ENCODE data around the gene BAZ1A. TPM values are rescaled to one million over a fixed set of nuclear protein-coding genes. Genes with fewer than 3 reads are reported as not detected.

BAZ1A gene
- total and polyA plus RNA-seq, 12 donors = 3.8 to 14.5 (median 5.2) TPM

GRCh38 chr14:34750670-34751069 lies 124.5 kb downstream of the BAZ1A start:
- ATAC-seq (no peak), DNase-seq (no peak)
- Histone ChIP-seq H3K4me3 (no peak overlapping the region), H3K36me3 (peaks cover 0 to 48% (median 0%) of the 10 kb centered on the region in 9 donors), H3K4me1 (no peaks in the 10 kb centered on the region), H3K27ac (no peak overlapping the region), H3K27me3 (no peaks in the 10 kb centered on the region), H3K9me3 (no peaks in the 10 kb centered on the region)
- TF ChIP-seq CTCF (IDR thresholded peaks at IDR 0.05) = no peak
- intact Hi-C loops (cut with DNase I) = no loop called here

DNA sequence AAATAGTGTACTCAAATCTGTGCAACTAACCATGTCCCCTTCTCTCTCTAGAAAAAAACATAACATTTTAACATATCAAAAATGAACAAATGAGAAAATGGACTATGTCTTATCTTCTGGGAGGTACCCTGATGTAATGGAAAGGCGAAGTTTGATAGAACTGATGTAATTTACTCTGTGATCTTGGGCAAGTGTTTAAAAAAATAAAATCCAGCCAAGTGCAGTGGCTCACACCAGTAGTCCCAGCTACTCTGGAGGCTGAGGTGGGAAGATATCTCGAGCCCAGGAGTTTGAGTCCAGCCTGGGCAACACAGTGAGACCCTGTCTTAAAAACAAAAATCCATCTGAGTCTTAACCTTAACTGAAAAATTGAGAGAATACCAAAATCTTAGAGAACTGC lies 124.9 kb downstream of the BAZ1A start:
- no peak overlapping the region for H3K4me3 ChIP-seq
- DNase-seq = no peak
- 87 to 96% methylated on average over 2 of the region's 2 CpGs for WGBS, 2 donors
- no peaks in the 10 kb centered on the region for H3K9me3 ChIP-seq
- no peak overlapping the region for H3K27ac ChIP-seq
- intact Hi-C loops (cut with DNase I) = no loop called here
- H3K4me1 ChIP-seq = no peaks in the 10 kb centered on the region
- H3K27me3 ChIP-seq = peaks cover 0 to 3% (median 0%) of the 10 kb centered on the region in 7 donors
- no peak for TF ChIP-seq CTCF (IDR thresholded peaks at IDR 0.05)
- ATAC-seq = no peak
- H3K36me3 ChIP-seq = peaks cover 0 to 44% (median 0%) of the 10 kb centered on the region in 9 donors

GRCh38 chr14:34749408-34749807 lies 125.8 kb downstream of the BAZ1A start:
- no peak for ATAC-seq
- Histone ChIP-seq H3K9me3 (no peaks in the 10 kb centered on the region), H3K36me3 (peaks cover 0 to 36% (median 0%) of the 10 kb centered on the region in 9 donors), H3K27ac (no peak overlapping the region), H3K4me1 (no peaks in the 10 kb centered on the region), H3K27me3 (peaks cover 0 to 4% (median 0%) of the 10 kb centered on the region in 7 donors), H3K4me3 (no peak overlapping the region)
- TF ChIP-seq CTCF (IDR thresholded peaks at IDR 0.05) = no peak
- no peak for DNase-seq
- intact Hi-C loops (cut with DNase I) = no loop called here
- WGBS, 2 donors = 74% methylated on average over 6 of the region's 6 CpGs

- Histone ChIP-seq H3K27ac (no peak overlapping the region), H3K27me3 (peaks cover 0 to 4% (median 0%) of the 10 kb centered on the region in 7 donors), H3K4me3 (no peak overlapping the region), H3K9me3 (peaks cover 0 to 6% (median 0%) of the 10 kb centered on the region in 11 donors), H3K4me1 (peaks cover 0 to 11% (median 0%) of the 10 kb centered on the region in 9 donors), H3K36me3 (no peaks in the 10 kb centered on the region)
- no peak for DNase-seq
- no peak for ATAC-seq
- intact Hi-C loops (cut with DNase I) = no loop called here
- 81 to 88% methylated on average over 8 of the region's 8 CpGs for WGBS, 2 donors
- TF ChIP-seq CTCF (IDR thresholded peaks at IDR 0.05) = no peak
These were observed 132.7 kb downstream of the BAZ1A start for GRCh38 chr14:34742270-34743115.
